Trophoblast cell (in vitro differentiated cells and primary cell): ENCODE measurements around the gene KRT75.
"Not testable (repeated sequence)": the region's sequence is repeated elsewhere in the genome, so short reads cannot be mapped to it uniquely, and the experiment has no call there.

ENCODE experiments used
- DNase-seq, 2 donors: peaks; one replicate each; pipeline ENCODE4 v3.0.0-alpha.2; 2016
- H2AFZ ChIP-seq: 2 replicates; pipeline ENCODE4 v1.6.1; 2013; ENCODE audit warnings: low read length, moderate library complexity, mild to moderate bottlenecking; ENCODE audit not compliant: insufficient read depth, poor library complexity
- H2AK5ac ChIP-seq: 2 replicates; pipeline ENCODE4 v1.6.1; 2013; ENCODE audit warnings: mild to moderate bottlenecking, low read length
- H2BK120ac ChIP-seq: 2 replicates; pipeline ENCODE4 v1.6.1; 2013; ENCODE audit warnings: low read length, mild to moderate bottlenecking, moderate library complexity; ENCODE audit not compliant: insufficient read depth, poor library complexity
- H2BK12ac ChIP-seq: 2 replicates; pipeline ENCODE4 v1.6.1; 2013; ENCODE audit warnings: mild to moderate bottlenecking, low read length, moderate library complexity
- H2BK5ac ChIP-seq: 2 replicates; pipeline ENCODE4 v1.6.1; 2013; ENCODE audit warnings: low read length, low read depth, moderate library complexity, mild to moderate bottlenecking; ENCODE audit not compliant: poor library complexity
- H3K14ac ChIP-seq: 2 replicates; pipeline ENCODE4 v1.6.1; 2013; ENCODE audit warnings: mild to moderate bottlenecking, low read length
- H3K18ac ChIP-seq: 2 replicates; pipeline ENCODE4 v1.6.1; 2013; ENCODE audit warnings: mild to moderate bottlenecking, low read length
- H3K23ac ChIP-seq: 2 replicates; pipeline ENCODE4 v1.6.1; 2013; ENCODE audit warnings: low read length
- H3K27ac ChIP-seq: 2 replicates; pipeline ENCODE4 v1.5.1; 2013; ENCODE audit warnings: low read depth, mild to moderate bottlenecking, inconsistent platforms, low read length, moderate library complexity
- H3K27me3 ChIP-seq: 2 replicates; pipeline ENCODE4 v1.6.1; 2013; ENCODE audit warnings: inconsistent platforms, mild to moderate bottlenecking, low read length, moderate library complexity; ENCODE audit not compliant: insufficient read depth
- H3K36me3 ChIP-seq, 2 experiments: 1 replicate in 1 of 2; 2 replicates in 1 of 2; pipeline ENCODE4 v1.6.1; 2013; ENCODE audit warnings: low read length in 2 of 2, mild to moderate bottlenecking in 2 of 2, moderate library complexity in 1 of 2; ENCODE audit not compliant: insufficient read depth in 2 of 2, control insufficient read depth in 1 of 2
- H3K4ac ChIP-seq: 2 replicates; pipeline ENCODE4 v1.6.1; 2013; ENCODE audit warnings: low read depth, mild to moderate bottlenecking, low read length, moderate library complexity
- H3K4me1 ChIP-seq, 2 experiments: 1 replicate in 1 of 2; 2 replicates in 1 of 2; pipeline ENCODE4 v1.6.1; 2013; ENCODE audit warnings: low read length in 2 of 2, mild to moderate bottlenecking in 2 of 2, moderate library complexity in 1 of 2; ENCODE audit not compliant: insufficient read depth in 2 of 2, control insufficient read depth in 1 of 2
- H3K4me2 ChIP-seq: 2 replicates; pipeline ENCODE4 v1.6.1; 2013; ENCODE audit warnings: inconsistent platforms, mild to moderate bottlenecking, low read length, moderate library complexity
- H3K4me3 ChIP-seq: 2 replicates; pipeline ENCODE4 v1.5.1; 2013; ENCODE audit warnings: mild to moderate bottlenecking, low read depth, low read length, inconsistent platforms
- H3K79me1 ChIP-seq: one replicate; pipeline ENCODE4 v1.6.1; 2013; ENCODE audit warnings: low read length
- H3K79me2 ChIP-seq: 2 replicates; pipeline ENCODE4 v1.6.1; 2013; ENCODE audit warnings: low read length, mild to moderate bottlenecking; ENCODE audit not compliant: control insufficient read depth, insufficient read depth, poor library complexity
- H3K9ac ChIP-seq: 2 replicates; pipeline ENCODE4 v1.6.1; 2013; ENCODE audit warnings: mild to moderate bottlenecking, low read length
- H3K9me3 ChIP-seq: 2 replicates; pipeline ENCODE4 v1.6.1; 2013; ENCODE audit warnings: low read depth, mild to moderate bottlenecking, control low read depth, inconsistent platforms, low read length; ENCODE audit not compliant: insufficient read depth
- H4K12ac ChIP-seq: 2 replicates; pipeline ENCODE4 v1.6.1; 2013; ENCODE audit warnings: low read depth, mild to moderate bottlenecking, low read length, moderate library complexity
- H4K8ac ChIP-seq: 2 replicates; pipeline ENCODE4 v1.6.1; 2013; ENCODE audit warnings: low read depth, mild to moderate bottlenecking, low read length, moderate library complexity
- H4K91ac ChIP-seq: one replicate; pipeline ENCODE4 v1.6.1; 2013; ENCODE audit warnings: low read depth, mild to moderate bottlenecking, low read length, moderate library complexity
- WGBS: extraction: QIAGEN DNeasy Blood & Tissue Kit; methylation state at CpG from one replicate; pipeline ENCODE4 v1.1.7; 2013; ENCODE audit warnings: missing lambda C conversion rate; ENCODE audit not compliant: insufficient read length, insufficient coverage; ENCODE audit errors: extremely low coverage; 5-methylcytosine and 5-hydroxymethylcytosine counted together

KRT75 gene

GRCh38 chr12:52448228-52448627 lies 14.1 kb upstream of the KRT75 start:
- no peaks in the 10 kb centered on the region for H3K79me2 ChIP-seq

GRCh38 chr12:52447196-52447595 lies 13.0 kb upstream of the KRT75 start:
- not testable (repeated sequence) for H2BK12ac ChIP-seq, H3K18ac ChIP-seq, H4K8ac ChIP-seq, H3K4me1 ChIP-seq, H2AK5ac ChIP-seq, H3K4ac ChIP-seq, H3K4me3 ChIP-seq, H3K9ac ChIP-seq, H3K27ac ChIP-seq, H2BK5ac ChIP-seq, H3K79me2 ChIP-seq, H4K12ac ChIP-seq, H3K36me3 ChIP-seq, H2AFZ ChIP-seq, H4K91ac ChIP-seq, H3K4me2 ChIP-seq, H3K79me1 ChIP-seq, H3K14ac ChIP-seq, H3K9me3 ChIP-seq, DNase-seq, H3K27me3 ChIP-seq, H3K23ac ChIP-seq, H2BK120ac ChIP-seq
- WGBS = no CpG with 5 or more reads among the region's 11 CpGs

More at GRCh38 chr12:52448228-52448627, 14.1 kb upstream of the KRT75 start:
- H3K79me1 ChIP-seq = no peaks in the 10 kb centered on the region
- no peak overlapping the region for H2AK5ac ChIP-seq
- H3K9ac ChIP-seq = no peak overlapping the region
- H2BK5ac ChIP-seq = no peak overlapping the region
- no peaks in the 10 kb centered on the region for H3K36me3 ChIP-seq
- H3K27ac ChIP-seq = no peak overlapping the region
- peaks cover 3% of the 10 kb centered on the region for H3K9me3 ChIP-seq
- peaks cover 0 to 1% of the 10 kb centered on the region in 2 experiments for H3K4me1 ChIP-seq
- H3K14ac ChIP-seq = no peak overlapping the region
- no peak overlapping the region for H4K8ac ChIP-seq
- H2BK12ac ChIP-seq = no peak overlapping the region
- no peak overlapping the region for H2AFZ ChIP-seq
- no peak for DNase-seq
- WGBS = no CpG with 5 or more reads among the region's 3 CpGs
- H3K18ac ChIP-seq = no peak overlapping the region
- H4K12ac ChIP-seq = no peak overlapping the region
- H3K4me3 ChIP-seq = no peak overlapping the region
- H3K23ac ChIP-seq = no peak overlapping the region
- H2BK120ac ChIP-seq = no peak overlapping the region
- no peak overlapping the region for H3K4me2 ChIP-seq
- no peak overlapping the region for H4K91ac ChIP-seq
- H3K4ac ChIP-seq = no peak overlapping the region
- H3K27me3 ChIP-seq = no peaks in the 10 kb centered on the region

GRCh38 chr12:52446367-52447045 lies 12.3 kb upstream of the KRT75 start:
- no peak overlapping the region for H3K18ac ChIP-seq
- H4K91ac ChIP-seq = no peak overlapping the region
- no peak overlapping the region for H3K23ac ChIP-seq
- no peak overlapping the region for H2BK120ac ChIP-seq
- no peak overlapping the region for H2AFZ ChIP-seq
- H3K36me3 ChIP-seq = no peaks in the 10 kb centered on the region
- H3K27ac ChIP-seq = no peak overlapping the region
- no peaks in the 10 kb centered on the region for H3K27me3 ChIP-seq
- WGBS = no CpG with 5 or more reads among the region's 6 CpGs
- H3K79me1 ChIP-seq = peaks cover 5% of the 10 kb centered on the region
- H3K9ac ChIP-seq = no peak overlapping the region
- H3K4me3 ChIP-seq = no peak overlapping the region
- no peak overlapping the region for H4K8ac ChIP-seq
- H3K4me2 ChIP-seq = no peak overlapping the region
- no peak overlapping the region for H2AK5ac ChIP-seq
- H3K4ac ChIP-seq = no peak overlapping the region
- no peaks in the 10 kb centered on the region for H3K79me2 ChIP-seq
- H3K14ac ChIP-seq = no peak overlapping the region
- H4K12ac ChIP-seq = no peak overlapping the region
- H2BK5ac ChIP-seq = no peak overlapping the region
- no peak for DNase-seq
- no peak overlapping the region for H2BK12ac ChIP-seq
- peaks cover 3% of the 10 kb centered on the region for H3K9me3 ChIP-seq
- peaks cover 5 to 14% of the 10 kb centered on the region in 2 experiments for H3K4me1 ChIP-seq

- H3K23ac ChIP-seq = no peak overlapping the region
- no peak overlapping the region for H4K8ac ChIP-seq
- no peak overlapping the region for H3K14ac ChIP-seq
- H4K12ac ChIP-seq = no peak overlapping the region
- no peak overlapping the region for H3K9ac ChIP-seq
- H3K4me3 ChIP-seq = no peak overlapping the region
- H3K36me3 ChIP-seq = no peaks in the 10 kb centered on the region
- peaks cover 3% of the 10 kb centered on the region for H3K9me3 ChIP-seq
- H4K91ac ChIP-seq = no peak overlapping the region
- no peak overlapping the region for H3K18ac ChIP-seq
- no peak overlapping the region for H2BK5ac ChIP-seq
- peaks cover 7% of the 10 kb centered on the region for H3K79me1 ChIP-seq
- no peak overlapping the region for H3K4me2 ChIP-seq
- H3K4ac ChIP-seq = no peak overlapping the region
- no peak overlapping the region for H2AK5ac ChIP-seq
- no peaks in the 10 kb centered on the region for H3K27me3 ChIP-seq
- no peak overlapping the region for H3K27ac ChIP-seq
- no peaks in the 10 kb centered on the region for H3K79me2 ChIP-seq
- no CpG with 5 or more reads among the region's 3 CpGs for WGBS
- H2BK12ac ChIP-seq = no peak overlapping the region
- no peak for DNase-seq
- H2AFZ ChIP-seq = no peak overlapping the region
- no peak overlapping the region for H2BK120ac ChIP-seq
- H3K4me1 ChIP-seq = peaks cover 9 to 20% of the 10 kb centered on the region in 2 experiments
Observed at GRCh38 chr12:52445876-52446275, 11.7 kb upstream of the KRT75 start.
